A673 (cell line): Measurements from ENCODE around the gene AMIGO1. TPM values are rescaled to one million over a fixed set of nuclear protein-coding genes. Genes with fewer than 3 reads are reported as not detected.

ENCODE experiments used
- BruUV-seq: library from RNA; stranded (reverse); fragments of 400-500 nt; replicated peaks from 2 replicates; lab custom pipeline; 2021; lab: Mats Ljungman, UMichigan
- CTCF ChIA-PET: fragments of 300-600 bp; sonication (Branson Sonifier 250); formaldehyde crosslinking; loops from one replicate; lab custom pipeline; 2022; ENCODE audit warnings: antibody characterized with exemption; lab: Charles Lee
- POLR2A ChIA-PET: fragments of 300-600 bp; sonication (Branson Sonifier 250); formaldehyde crosslinking; loops from one replicate; lab custom pipeline; 2022; ENCODE audit warnings: antibody characterized with exemption; ENCODE audit not compliant: low non-redundant PET; lab: Charles Lee
- DNase-seq: peaks from one replicate; pipeline ENCODE4 v3.0.0-alpha.2; 2015; ENCODE audit warnings: low spot score
- H3K27ac ChIP-seq: fragments of 200-600 bp; sonication (generic); 2 replicates; pipeline ENCODE4 v1.5.1; 2016; ENCODE audit warnings: mixed run types, low read depth, mild to moderate bottlenecking, mixed read lengths, antibody characterized with exemption, low read length; ENCODE audit not compliant: poor library complexity, severe bottlenecking
- H3K27me3 ChIP-seq: fragments of 200-600 bp; sonication (generic); replicated peaks from 2 replicates; pipeline ENCODE4 v1.6.1; 2017; ENCODE audit warnings: mixed run types, low read depth, mild to moderate bottlenecking, mixed read lengths, antibody characterized with exemption, low read length; ENCODE audit not compliant: insufficient read depth, poor library complexity
- H3K36me3 ChIP-seq: fragments of 200-600 bp; sonication (generic); 2 replicates; pipeline ENCODE4 v1.6.1; 2016; ENCODE audit warnings: mixed run types, mild to moderate bottlenecking, mixed read lengths, antibody characterized with exemption, low read length; ENCODE audit not compliant: insufficient read depth, poor library complexity, severe bottlenecking
- H3K4me1 ChIP-seq: fragments of 200-600 bp; sonication (generic); 2 replicates; pipeline ENCODE4 v1.6.1; 2017; ENCODE audit warnings: mixed run types, mild to moderate bottlenecking, mixed read lengths, antibody characterized with exemption, low read length; ENCODE audit not compliant: insufficient read depth, poor library complexity, severe bottlenecking
- H3K4me3 ChIP-seq: fragments of 200-600 bp; sonication (generic); 2 replicates; pipeline ENCODE4 v1.5.1; 2016; ENCODE audit warnings: low read depth, mixed run types, mild to moderate bottlenecking, mixed read lengths, low read length; ENCODE audit not compliant: poor library complexity, severe bottlenecking
- H3K9me3 ChIP-seq: fragments of 200-600 bp; sonication (generic); 2 replicates; pipeline ENCODE4 v1.6.1; 2016; ENCODE audit warnings: mixed run types, low read depth, mild to moderate bottlenecking, mixed read lengths, antibody characterized with exemption, low read length; ENCODE audit not compliant: poor library complexity, severe bottlenecking
- EZH2 ChIP-seq: fragments of 200-600 bp; sonication (generic); IDR thresholded peaks from 2 replicates; pipeline ENCODE4 v1.6.1; 2017; ENCODE audit warnings: borderline replicate concordance, low read depth, mild to moderate bottlenecking, mixed read lengths, antibody characterized with exemption, low read length; ENCODE audit not compliant: poor library complexity, severe bottlenecking
- intact Hi-C: fragments of 100-400 bp; cut with micrococcal nuclease; formaldehyde crosslinking; loops from one replicate; pipeline ENCODE4 v1.10.0; 2022; ENCODE audit not compliant: unreplicated experiment
- total RNA-seq: library from RNA; stranded (reverse); gene quantifications from 2 replicates; pipeline ENCODE4 v1.2.3, GENCODE V29; 2021
- TF ChIP-seq, protein P1 (sequence below): fragments of 300-800, 200-600 bp; sonication (generic); conservative IDR thresholded peaks from 2 replicates; pipeline ENCODE4 v1.5.1; 2017; ENCODE audit warnings: low read depth, mild to moderate bottlenecking, antibody characterized with exemption, low read length, moderate library complexity, mixed read lengths

AMIGO1 gene
- total RNA-seq, 1 experiment from 2014 or later, result 1.8 TPM

DNA sequence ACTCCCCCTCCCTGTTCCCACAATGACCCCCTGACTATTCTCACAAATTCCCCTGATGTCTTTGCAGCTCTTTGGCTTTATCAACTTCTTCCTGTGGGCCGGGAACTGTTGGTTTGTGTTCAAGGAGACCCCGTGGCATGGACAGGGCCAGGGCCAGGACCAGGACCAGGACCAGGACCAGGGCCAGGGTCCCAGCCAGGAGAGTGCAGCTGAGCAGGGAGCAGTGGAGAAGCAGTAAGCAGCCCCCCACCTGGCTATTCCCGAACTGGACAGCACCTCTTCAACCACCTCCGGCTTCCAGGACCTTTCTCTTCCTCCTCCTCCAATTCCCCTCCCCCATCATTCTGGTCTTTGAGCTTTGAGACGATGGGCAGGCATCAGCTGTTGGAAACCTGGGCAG lies 30.2 kb downstream of the AMIGO1 start:
- Histone ChIP-seq H3K9me3 (no peaks in the 10 kb centered on the region), H3K36me3 (no peaks in the 10 kb centered on the region), H3K4me1 (no peaks in the 10 kb centered on the region), H3K4me3 (no peak overlapping the region), H3K27me3 (peaks cover 53% of the 10 kb centered on the region), H3K27ac (no peak overlapping the region)
- BruUV-seq, result no TSS peak
- CTCF ChIA-PET, result no interaction called here
- no peak for DNase-seq
- intact Hi-C loops, result no loop called here
- POLR2A ChIA-PET, result interaction anchor here (0.6 kb wide), 1 partner anchor 164 kb away, joined by 3 read pairs; no protein-coding TSS in a partner anchor
- TF ChIP-seq EZH2, result no peak
- TF ChIP-seq, protein P1, sequence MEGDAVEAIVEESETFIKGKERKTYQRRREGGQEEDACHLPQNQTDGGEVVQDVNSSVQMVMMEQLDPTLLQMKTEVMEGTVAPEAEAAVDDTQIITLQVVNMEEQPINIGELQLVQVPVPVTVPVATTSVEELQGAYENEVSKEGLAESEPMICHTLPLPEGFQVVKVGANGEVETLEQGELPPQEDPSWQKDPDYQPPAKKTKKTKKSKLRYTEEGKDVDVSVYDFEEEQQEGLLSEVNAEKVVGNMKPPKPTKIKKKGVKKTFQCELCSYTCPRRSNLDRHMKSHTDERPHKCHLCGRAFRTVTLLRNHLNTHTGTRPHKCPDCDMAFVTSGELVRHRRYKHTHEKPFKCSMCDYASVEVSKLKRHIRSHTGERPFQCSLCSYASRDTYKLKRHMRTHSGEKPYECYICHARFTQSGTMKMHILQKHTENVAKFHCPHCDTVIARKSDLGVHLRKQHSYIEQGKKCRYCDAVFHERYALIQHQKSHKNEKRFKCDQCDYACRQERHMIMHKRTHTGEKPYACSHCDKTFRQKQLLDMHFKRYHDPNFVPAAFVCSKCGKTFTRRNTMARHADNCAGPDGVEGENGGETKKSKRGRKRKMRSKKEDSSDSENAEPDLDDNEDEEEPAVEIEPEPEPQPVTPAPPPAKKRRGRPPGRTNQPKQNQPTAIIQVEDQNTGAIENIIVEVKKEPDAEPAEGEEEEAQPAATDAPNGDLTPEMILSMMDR, result no peak

DNA sequence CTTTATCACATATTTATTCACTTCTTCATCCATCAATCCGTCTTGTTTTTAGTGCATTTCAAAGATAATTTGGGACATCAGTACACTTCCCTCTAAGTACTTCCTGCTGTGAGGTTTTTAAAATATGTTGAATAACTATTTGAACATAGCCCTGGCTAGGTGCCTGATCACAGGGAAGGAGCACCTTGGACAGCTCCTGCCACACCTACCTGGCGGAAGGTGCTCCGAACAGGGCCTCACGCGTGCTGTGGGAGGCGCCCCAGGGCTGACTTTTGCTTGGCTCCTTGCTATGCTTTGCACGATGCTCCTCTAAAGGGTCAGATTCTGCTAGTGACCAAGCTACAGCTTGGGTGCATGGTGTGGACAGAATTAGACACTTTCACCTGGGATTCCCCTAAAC lies 30.7 kb downstream of the AMIGO1 start:
- no peak for TF ChIP-seq EZH2
- TF ChIP-seq, protein P1, result no peak
- intact Hi-C loops, result no loop called here
- H3K36me3 ChIP-seq, result no peaks in the 10 kb centered on the region
- BruUV-seq, result no TSS peak
- H3K4me3 ChIP-seq, result no peak overlapping the region
- H3K4me1 ChIP-seq, result no peaks in the 10 kb centered on the region
- no peak for DNase-seq
- ChIA-PET CTCF (no interaction called here), POLR2A (no interaction called here)
- no peak overlapping the region for H3K27ac ChIP-seq
- no peaks in the 10 kb centered on the region for H3K9me3 ChIP-seq
- H3K27me3 ChIP-seq, result peaks cover 53% of the 10 kb centered on the region

DNA sequence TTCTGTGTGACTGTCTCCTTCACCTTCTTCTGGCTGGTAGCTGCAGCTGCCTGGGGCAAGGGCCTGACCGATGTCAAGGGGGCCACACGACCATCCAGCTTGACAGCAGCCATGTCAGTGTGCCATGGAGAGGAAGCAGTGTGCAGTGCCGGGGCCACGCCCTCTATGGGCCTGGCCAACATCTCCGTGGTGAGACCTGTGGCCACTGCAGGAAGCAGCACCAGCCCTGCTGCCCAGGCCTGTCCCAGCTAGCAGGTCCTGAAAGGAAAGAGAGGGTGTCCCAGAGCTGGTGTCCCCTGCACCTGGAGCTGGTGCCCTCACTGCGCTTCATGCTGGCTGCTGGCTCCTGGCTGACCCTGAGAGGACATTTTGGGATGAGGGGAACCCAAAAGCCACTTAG lies 31.7 kb downstream of the AMIGO1 start:
- Histone ChIP-seq H3K27ac (no peak overlapping the region), H3K9me3 (no peaks in the 10 kb centered on the region), H3K4me1 (no peaks in the 10 kb centered on the region), H3K27me3 (peaks cover 60% of the 10 kb centered on the region), H3K36me3 (no peaks in the 10 kb centered on the region), H3K4me3 (no peak overlapping the region)
- no peak for DNase-seq
- BruUV-seq, result no TSS peak
- TF ChIP-seq EZH2, result no peak
- TF ChIP-seq, protein P1, result no peak
- CTCF ChIA-PET, result no interaction called here
- POLR2A ChIA-PET, result no interaction called here
- intact Hi-C loops, result no loop called here
